Transverse colon (tissue), 4 donors: ENCODE data around the gene KDM2B. TPM values are rescaled to one million over a fixed set of nuclear protein-coding genes. Genes with fewer than 3 reads are reported as not detected.

ENCODE experiments used
- DNase-seq: peaks from one replicate; pipeline ENCODE4 v3.0.0-alpha.2; 2019
- H3K27ac ChIP-seq, 4 donors: fragments of 200-600 bp; sonication (generic); 2 replicates each; pipeline ENCODE4 v1.5.1; 2016 to 2018; ENCODE audit warnings: inconsistent platforms in 4 of 4
- H3K27me3 ChIP-seq: fragments of 200-600 bp; sonication (generic); 2 replicates; pipeline ENCODE4 v1.5.1; 2017; ENCODE audit warnings: inconsistent platforms
- H3K36me3 ChIP-seq, 4 donors: fragments of 200-600 bp; sonication (generic); 2 replicates each; pipeline ENCODE4 v1.5.1; 2017 to 2019; ENCODE audit warnings: inconsistent platforms in 4 of 4
- H3K4me1 ChIP-seq, 4 donors: fragments of 200-600 bp; sonication (generic); 2 replicates each; pipeline ENCODE4 v1.5.1; 2017 to 2020; ENCODE audit warnings: inconsistent platforms in 4 of 4
- H3K4me3 ChIP-seq, 4 donors: fragments of 200-600 bp; sonication (generic); 1 replicate in 1 of 4; 2 replicates in 3 of 4; pipeline versions ENCODE4 v1.5.1 to v1.6.1; 2017 to 2019; ENCODE audit warnings: inconsistent platforms in 4 of 4
- H3K9me3 ChIP-seq, 2 donors: fragments of 200-600 bp; sonication (generic); 2 replicates each; pipeline ENCODE4 v1.5.1; 2017 to 2019; ENCODE audit warnings: inconsistent platforms in 2 of 2
- CTCF ChIP-seq, 5 experiments: fragments of 200-600 bp in 3 of 5; fragments of 450-650 bp in 2 of 5; sonication (generic) in 3 of 5; IDR thresholded peaks; 1 replicate in 2 of 5; 2 replicates in 3 of 5; pipeline ENCODE4 v1.5.1; 2016 to 2017; ENCODE audit warnings: antibody characterized with exemption in 5 of 5, inconsistent platforms in 3 of 5, mild to moderate bottlenecking in 2 of 5, moderate library complexity in 1 of 5
- EP300 ChIP-seq: sonication (generic); formaldehyde crosslinking; IDR thresholded peaks from one replicate; pipeline ENCODE4 v1.6.1; 2017; ENCODE audit warnings: antibody characterized with exemption, low read depth
- POLR2A ChIP-seq: fragments of 450-650 bp; IDR thresholded peaks from one replicate; pipeline ENCODE4 v1.6.1; 2016; ENCODE audit warnings: antibody characterized with exemption, mild to moderate bottlenecking, moderate library complexity
- POLR2AphosphoS5 ChIP-seq, 3 donors: sonication (generic); formaldehyde crosslinking; IDR thresholded peaks; one replicate each; pipeline ENCODE4 v1.6.1; 2016; ENCODE audit warnings: antibody characterized with exemption in 3 of 3
- WGBS, 2 donors: methylation state at CpG; one replicate each; pipeline ENCODE4 v1.1.5; 2018; ENCODE audit warnings: low coverage in 1 of 2; 5-methylcytosine and 5-hydroxymethylcytosine counted together
- in situ Hi-C, 4 donors: fragments of 200-750 bp; cut with MboI; loops; one replicate each; pipeline versions ENCODE4 v1.15.0 to v1.15.1; 2017; ENCODE audit warnings: low sequenced_read_pairs in 3 of 4, low pct_ligation_motif_present in 1 of 4, low pct_unique_long_range_greater_than_20kb in 1 of 4
- intact Hi-C: fragments of 100-400 bp; cut with DNase I; formaldehyde crosslinking; loops from one replicate; pipeline ENCODE4 v1.15.1; 2023; ENCODE audit warnings: low total_unique reads
- total RNA-seq, 4 donors: library from RNA; depleted of rRNA; stranded (reverse); fragments of >200 nt; gene quantifications; one replicate each; pipeline ENCODE4 v1.1.0, GENCODE V29; 2016

The KDM2B gene
- total RNA-seq, 4 donors from 2014 or later = 7.2 to 39.3 (median 15.2) TPM

GRCh38 chr12:121613462-121613861 is 32.6 kb upstream of the KDM2B start:
- intact Hi-C loops = no loop called here

GRCh38 chr12:121611306-121611705 is 30.5 kb upstream of the KDM2B start:
- 80 to 89% methylated on average over 1 to 2 of the region's 2 CpGs for WGBS, 2 donors
- Histone ChIP-seq H3K4me3 (no peak overlapping the region), H3K27me3 (no peaks in the 10 kb centered on the region), H3K36me3 (no peaks in the 10 kb centered on the region), H3K4me1 (peaks cover 5 to 14% (median 12%) of the 10 kb centered on the region in 4 donors), H3K9me3 (no peaks in the 10 kb centered on the region), H3K27ac (peak overlapping the region; percentile 69 to 88 (median 74))
- TF ChIP-seq POLR2A = no peak
- peak; percentile 19 for DNase-seq
- intact Hi-C loops (no loop called here), in situ Hi-C loops (loop anchor here in 1 of 4 donors (10.0 kb wide), 1 partner anchor 47 kb away; no protein-coding TSS in a partner anchor)

More at GRCh38 chr12:121613462-121613861, 32.6 kb upstream of the KDM2B start:
- Histone ChIP-seq H3K36me3 (no peaks in the 10 kb centered on the region), H3K27ac (no peak overlapping the region), H3K27me3 (no peaks in the 10 kb centered on the region), H3K4me1 (peaks cover 5 to 14% (median 12%) of the 10 kb centered on the region in 4 donors), H3K4me3 (no peak overlapping the region), H3K9me3 (no peaks in the 10 kb centered on the region)
- in situ Hi-C loops = loop anchor here in 1 of 4 donors (10.0 kb wide), 1 partner anchor 49 kb away; no protein-coding TSS in a partner anchor
- TF ChIP-seq CTCF (IDR thresholded peaks at IDR 0.05) = no peak
- TF ChIP-seq EP300 = no peak
- TF ChIP-seq POLR2A = no peak
- TF ChIP-seq POLR2AphosphoS5 (IDR thresholded peaks at IDR 0.05) = no peak
- DNase-seq = no peak
- WGBS, 2 donors = 69 to 88% methylated on average over 4 to 7 of the region's 7 CpGs

GRCh38 chr12:121610239-121611149 is 29.7 kb upstream of the KDM2B start:
- peak; percentile 40 for DNase-seq
- intact Hi-C loops = no loop called here
- TF ChIP-seq EP300 (no peak), POLR2A (no peak), CTCF (IDR thresholded peaks at IDR 0.05) (no peak), POLR2AphosphoS5 (IDR thresholded peaks at IDR 0.05) (peak in 2 of 3 donors; percentile 48 to 55)
- H3K27me3 ChIP-seq = no peaks in the 10 kb centered on the region
- no peaks in the 10 kb centered on the region for H3K9me3 ChIP-seq
- in situ Hi-C loops = loop anchor here in 1 of 4 donors (10.0 kb wide), 1 partner anchor 46 kb away; no protein-coding TSS in a partner anchor
- H3K36me3 ChIP-seq = no peaks in the 10 kb centered on the region
- peaks cover 5 to 14% (median 12%) of the 10 kb centered on the region in 4 donors for H3K4me1 ChIP-seq
- WGBS, 2 donors = 33 to 38% methylated on average over 8 to 11 of the region's 11 CpGs
- H3K27ac ChIP-seq = peak overlapping the region; percentile 69 to 88 (median 74)
- H3K4me3 ChIP-seq = no peak overlapping the region

- TF ChIP-seq CTCF (IDR thresholded peaks at IDR 0.05) (no peak), EP300 (no peak), POLR2A (no peak), POLR2AphosphoS5 (IDR thresholded peaks at IDR 0.05) (no peak)
- WGBS, 2 donors = 89% methylated on average over 6 of the region's 6 CpGs; no CpG with 5 or more reads in 1 of the 2 donors
- in situ Hi-C loops (no loop called here), intact Hi-C loops (no loop called here)
- Histone ChIP-seq H3K27ac (no peak overlapping the region), H3K36me3 (no peaks in the 10 kb centered on the region), H3K4me3 (no peak overlapping the region), H3K27me3 (no peaks in the 10 kb centered on the region), H3K9me3 (no peaks in the 10 kb centered on the region), H3K4me1 (peaks cover 5 to 14% (median 12%) of the 10 kb centered on the region in 4 donors)
- no peak for DNase-seq
Measured at GRCh38 chr12:121608301-121608700, 27.5 kb upstream of the KDM2B start.
